Measurements from ENCODE around the gene NKX6-1. TPM values are rescaled to one million over a fixed set of nuclear protein-coding genes. Genes with fewer than 3 reads are reported as not detected.

NKX6-1 gene
- total RNA-seq, 1 donor from 2014 or later = 14.9 TPM

- H3K27me3 Mint-ChIP-seq = peaks cover 72% of the 10 kb centered on the region
- no peak overlapping the region for H3K4me3 Mint-ChIP-seq
- no peak overlapping the region for H3K27ac Mint-ChIP-seq
- peaks cover 4% of the 10 kb centered on the region for H3K4me1 Mint-ChIP-seq (ENCODE audit: unreplicated experiment)
- no peaks in the 10 kb centered on the region for H3K36me3 Mint-ChIP-seq
- no peaks in the 10 kb centered on the region for H3K9me3 Mint-ChIP-seq
- DNase-seq (ENCODE audit: extremely low spot score, unreplicated experiment) = no peak
- TF ChIP-seq CTCF (conservative IDR thresholded peaks at IDR 0.05) = no peak
Observed at GRCh38 chr4:84477738-84478137, 21.4 kb downstream of the NKX6-1 start.

GRCh38 chr4:84474107-84474506 is 25.0 kb downstream of the NKX6-1 start:
- Mint-ChIP-seq H3K9me3 (no peaks in the 10 kb centered on the region), H3K4me1 (ENCODE audit: unreplicated experiment) (no peaks in the 10 kb centered on the region), H3K36me3 (no peaks in the 10 kb centered on the region), H3K27ac (no peak overlapping the region), H3K4me3 (no peak overlapping the region), H3K27me3 (peaks cover 41% of the 10 kb centered on the region)
- TF ChIP-seq CTCF (conservative IDR thresholded peaks at IDR 0.05) = no peak
- no peak for DNase-seq (ENCODE audit: extremely low spot score, unreplicated experiment)

- TF ChIP-seq CTCF (conservative IDR thresholded peaks at IDR 0.05) = no peak
- H3K27me3 Mint-ChIP-seq = peaks cover 25% of the 10 kb centered on the region
- no peaks in the 10 kb centered on the region for H3K9me3 Mint-ChIP-seq
- H3K4me3 Mint-ChIP-seq = no peak overlapping the region
- DNase-seq (ENCODE audit: extremely low spot score, unreplicated experiment) = no peak
- H3K27ac Mint-ChIP-seq = no peak overlapping the region
- no peaks in the 10 kb centered on the region for H3K4me1 Mint-ChIP-seq (ENCODE audit: unreplicated experiment)
- no peaks in the 10 kb centered on the region for H3K36me3 Mint-ChIP-seq
Observed at GRCh38 chr4:84472154-84472553, 26.9 kb downstream of the NKX6-1 start.

GRCh38 chr4:84470204-84470785 is 28.8 kb downstream of the NKX6-1 start:
- no peak overlapping the region for H3K27ac Mint-ChIP-seq

GRCh38 chr4:84467601-84468000 is 31.5 kb downstream of the NKX6-1 start:
- Mint-ChIP-seq H3K36me3 (no peaks in the 10 kb centered on the region), H3K4me3 (no peak overlapping the region), H3K9me3 (no peaks in the 10 kb centered on the region), H3K27ac (no peak overlapping the region), H3K4me1 (ENCODE audit: unreplicated experiment) (no peaks in the 10 kb centered on the region), H3K27me3 (peaks cover 6% of the 10 kb centered on the region)
- no peak for TF ChIP-seq CTCF (conservative IDR thresholded peaks at IDR 0.05)
- no peak for DNase-seq (ENCODE audit: extremely low spot score, unreplicated experiment)

More at GRCh38 chr4:84470204-84470785, 28.8 kb downstream of the NKX6-1 start:
- no peak for TF ChIP-seq CTCF (conservative IDR thresholded peaks at IDR 0.05)
- Mint-ChIP-seq H3K36me3 (no peaks in the 10 kb centered on the region), H3K9me3 (no peaks in the 10 kb centered on the region), H3K4me3 (no peak overlapping the region), H3K4me1 (ENCODE audit: unreplicated experiment) (no peaks in the 10 kb centered on the region), H3K27me3 (peaks cover 16% of the 10 kb centered on the region)
- DNase-seq (ENCODE audit: extremely low spot score, unreplicated experiment) = no peak

- TF ChIP-seq CTCF (conservative IDR thresholded peaks at IDR 0.05) = no peak
- Mint-ChIP-seq H3K9me3 (no peaks in the 10 kb centered on the region), H3K27ac (no peak overlapping the region), H3K36me3 (no peaks in the 10 kb centered on the region), H3K4me3 (no peak overlapping the region), H3K4me1 (ENCODE audit: unreplicated experiment) (peaks cover 8% of the 10 kb centered on the region), H3K27me3 (peaks cover 11% of the 10 kb centered on the region)
- DNase-seq (ENCODE audit: extremely low spot score, unreplicated experiment) = no peak
Observed at GRCh38 chr4:84459783-84460182, 39.3 kb downstream of the NKX6-1 start.
